ENCODE results near the gene SMAD5. TPM values are rescaled to one million over a fixed set of nuclear protein-coding genes. Genes with fewer than 3 reads are reported as not detected.
A peak's percentile ranks its signal among the peaks of the same experiment; 100 is the strongest.

The SMAD5 gene
- total and polyA plus RNA-seq, 2 of the 8 experiments (the other 6 are each of a cell fraction or from before 2014, with no cell fraction given): 30.2 to 60.5 TPM

- TF ChIP-seq TCF12 (IDR thresholded peaks at IDR 0.05; ENCODE audit: low read depth, low read length): no peak
- peak; percentile 92 for TF ChIP-seq KDM4A (IDR thresholded peaks at IDR 0.05; ENCODE audit: low read depth, low read length, severe bottlenecking)
- TF ChIP-seq EP300 (IDR thresholded peaks at IDR 0.05; ENCODE audit: borderline replicate concordance in 1 of 2, low read depth in 2 of 2, low read length in 2 of 2): peak in 1 of 2 experiments; percentile 33; a peak in 1 of 3 replicates
- TF ChIP-seq CHD1 (IDR thresholded peaks at IDR 0.05; ENCODE audit: low read depth, low read length): no peak
- no peak for TF ChIP-seq GTF2F1 (IDR thresholded peaks at IDR 0.05; ENCODE audit: borderline replicate concordance, low read depth, low read length)
- TF ChIP-seq SIX5 (IDR thresholded peaks at IDR 0.05; ENCODE audit: low read depth, low read length): no peak
- TF ChIP-seq CHD2 (IDR thresholded peaks at IDR 0.05; ENCODE audit: low read length): no peak
- no peak for TF ChIP-seq BACH1 (IDR thresholded peaks at IDR 0.05; ENCODE audit: low read length)
- TF ChIP-seq RBBP5 (IDR thresholded peaks at IDR 0.05; ENCODE audit: borderline replicate concordance, low read depth, low read length): peak; percentile 94
- TF ChIP-seq HDAC2 (IDR thresholded peaks at IDR 0.05; ENCODE audit: borderline replicate concordance in 1 of 2, low read depth in 2 of 2, low read length in 2 of 2): peak; percentile 57; a peak in 1 of 4 replicates
- TF ChIP-seq EZH2 (IDR thresholded peaks at IDR 0.05; ENCODE audit: low read depth, low read length, severe bottlenecking): no peak
- TF ChIP-seq PHF8 (conservative IDR thresholded peaks at IDR 0.05; ENCODE audit: low read depth, low read length): peak; percentile 95
- TF ChIP-seq SIRT6 (IDR thresholded peaks at IDR 0.05; ENCODE audit: low read length): no peak
- peak; percentile 84 for TF ChIP-seq POLR2AphosphoS5 (IDR thresholded peaks at IDR 0.05; ENCODE audit: low read depth, low read length)
- TF ChIP-seq SP4 (IDR thresholded peaks at IDR 0.05; ENCODE audit: low read length): no peak
- 0 out of 2 replicates have a peak, but pooled peaks have one; percentile 0 for TF ChIP-seq SRF (IDR thresholded peaks at IDR 0.05; ENCODE audit: low read depth, low read length)
- no peak for TF ChIP-seq ATF2 (IDR thresholded peaks at IDR 0.05; ENCODE audit: low read length)
- no peak for TF ChIP-seq RNF2 (IDR thresholded peaks at IDR 0.05; ENCODE audit: borderline replicate concordance, low read depth, low read length, missing control alignments, poor library complexity, severe bottlenecking)
- no peak for TF ChIP-seq ATF3 (IDR thresholded peaks at IDR 0.05; ENCODE audit: insufficient read depth, low read depth, low read length)
- no peak for TF ChIP-seq MAFK (IDR thresholded peaks at IDR 0.05; ENCODE audit: low read depth, low read length)
- no peak for TF ChIP-seq KDM1A (IDR thresholded peaks at IDR 0.05; ENCODE audit: borderline replicate concordance, low read length)
- TF ChIP-seq POU5F1 (IDR thresholded peaks at IDR 0.05; ENCODE audit: low read depth, low read length): no peak
Observed at GRCh38 chr5:136132557-136133221, at the start of gene SMAD5 (continued).

Data from H1 (cell line).